ENCODE results near the gene DSG2. TPM values are rescaled to one million over a fixed set of nuclear protein-coding genes. Genes with fewer than 3 reads are reported as not detected.

The DSG2 gene
- polyA plus RNA-seq, 3 donors = not detected

GRCh38 chr18:31563778-31564177 is 65.8 kb downstream of the DSG2 start:
- Mint-ChIP-seq H3K4me1 (no peaks in the 10 kb centered on the region), H3K9me3 (no peaks in the 10 kb centered on the region), H3K4me3 (no peak overlapping the region), H3K27ac (no peak overlapping the region), H3K36me3 (no peaks in the 10 kb centered on the region), H3K27me3 (ENCODE audit: low read depth in 3 of 3) (peaks cover 0 to 6% (median 3%) of the 10 kb centered on the region in 3 donors)
- Histone ChIP-seq H3K4me1 (ENCODE audit: control insufficient read depth in 1 of 2, insufficient read depth in 2 of 2, low read length in 2 of 2) (no peaks in the 10 kb centered on the region), H3K4me3 (replicated peaks in 1 of 3; ENCODE audit: low read depth in 2 of 3, low read length in 3 of 3) (no peak overlapping the region), H3K4me2 (replicated peaks; ENCODE audit: extremely low read depth, low read length, poor library complexity, severe bottlenecking) (no peak overlapping the region), H3K79me2 (ENCODE audit: insufficient read depth, low read length) (no peaks in the 10 kb centered on the region), H4K20me1 (ENCODE audit: insufficient read depth, low read length) (no peaks in the 10 kb centered on the region), H3K27ac (ENCODE audit: low read depth in 1 of 2, low read length in 2 of 2) (no peak overlapping the region), H2AFZ (ENCODE audit: insufficient read depth, low read depth, low read length, poor library complexity, severe bottlenecking) (no peak overlapping the region), H3K9me3 (replicated peaks in 1 of 2; ENCODE audit: control insufficient read depth in 1 of 2, insufficient read depth in 1 of 2, low read length in 2 of 2) (no peaks in the 10 kb centered on the region), H3K27me3 (ENCODE audit: control insufficient read depth in 2 of 2, insufficient read depth in 2 of 2, low read length in 2 of 2) (no peaks in the 10 kb centered on the region), H3K36me3 (replicated peaks in 1 of 2; ENCODE audit: control insufficient read depth in 1 of 2, insufficient read depth in 2 of 2, low read length in 2 of 2) (no peaks in the 10 kb centered on the region), H3K9ac (ENCODE audit: insufficient read depth, low read length, poor library complexity, severe bottlenecking) (no peak overlapping the region)
- WGBS (ENCODE audit: insufficient coverage) = no CpG with 5 or more reads among the region's 1 CpG
- no peak for DNase-seq
- intact Hi-C loops (cut with micrococcal nuclease) = no loop called here
- no peak for TF ChIP-seq CTCF (IDR thresholded peaks at IDR 0.05)

- 100% methylated on average over 1 of the region's 2 CpGs for WGBS (ENCODE audit: insufficient coverage)
- peaks cover 0 to 8% (median 3%) of the 10 kb centered on the region in 3 donors for H3K27me3 Mint-ChIP-seq (ENCODE audit: low read depth in 3 of 3)
- Histone ChIP-seq H4K20me1 (ENCODE audit: insufficient read depth, low read length) (no peaks in the 10 kb centered on the region), H3K4me2 (replicated peaks; ENCODE audit: extremely low read depth, low read length, poor library complexity, severe bottlenecking) (no peak overlapping the region), H3K4me1 (ENCODE audit: control insufficient read depth in 1 of 2, insufficient read depth in 2 of 2, low read length in 2 of 2) (no peaks in the 10 kb centered on the region), H3K4me3 (replicated peaks in 1 of 3; ENCODE audit: low read depth in 2 of 3, low read length in 3 of 3) (no peak overlapping the region), H3K27ac (ENCODE audit: low read depth in 1 of 2, low read length in 2 of 2) (no peak overlapping the region), H3K9ac (ENCODE audit: insufficient read depth, low read length, poor library complexity, severe bottlenecking) (no peak overlapping the region), H3K9me3 (replicated peaks in 1 of 2; ENCODE audit: control insufficient read depth in 1 of 2, insufficient read depth in 1 of 2, low read length in 2 of 2) (no peaks in the 10 kb centered on the region), H3K36me3 (replicated peaks in 1 of 2; ENCODE audit: control insufficient read depth in 1 of 2, insufficient read depth in 2 of 2, low read length in 2 of 2) (no peaks in the 10 kb centered on the region), H3K27me3 (ENCODE audit: control insufficient read depth in 2 of 2, insufficient read depth in 2 of 2, low read length in 2 of 2) (no peaks in the 10 kb centered on the region), H2AFZ (ENCODE audit: insufficient read depth, low read depth, low read length, poor library complexity, severe bottlenecking) (no peak overlapping the region), H3K79me2 (ENCODE audit: insufficient read depth, low read length) (no peaks in the 10 kb centered on the region)
- H3K9me3 Mint-ChIP-seq = no peaks in the 10 kb centered on the region
- no peaks in the 10 kb centered on the region for H3K36me3 Mint-ChIP-seq
- TF ChIP-seq CTCF (IDR thresholded peaks at IDR 0.05) = no peak
- H3K4me3 Mint-ChIP-seq = no peak overlapping the region
- H3K4me1 Mint-ChIP-seq = no peaks in the 10 kb centered on the region
- no peak for DNase-seq
- intact Hi-C loops (cut with micrococcal nuclease) = no loop called here
- H3K27ac Mint-ChIP-seq = peak overlapping the region in 1 of 7 donors; percentile 77
These were observed 67.4 kb downstream of the DSG2 start for GRCh38 chr18:31565345-31565744.

Measured in CD14-positive monocyte (primary cell).